GOT3 (cell line): Measurements from ENCODE around the gene POLR1H.
A peak's percentile ranks its signal among the peaks of the same experiment; 100 is the strongest.

Source experiments
- DNase-seq: peaks from one replicate; lab custom pipeline; 2025; ENCODE audit warnings: mixed read lengths; lab: John Stamatoyannopoulos, UW

The POLR1H gene

DNA sequence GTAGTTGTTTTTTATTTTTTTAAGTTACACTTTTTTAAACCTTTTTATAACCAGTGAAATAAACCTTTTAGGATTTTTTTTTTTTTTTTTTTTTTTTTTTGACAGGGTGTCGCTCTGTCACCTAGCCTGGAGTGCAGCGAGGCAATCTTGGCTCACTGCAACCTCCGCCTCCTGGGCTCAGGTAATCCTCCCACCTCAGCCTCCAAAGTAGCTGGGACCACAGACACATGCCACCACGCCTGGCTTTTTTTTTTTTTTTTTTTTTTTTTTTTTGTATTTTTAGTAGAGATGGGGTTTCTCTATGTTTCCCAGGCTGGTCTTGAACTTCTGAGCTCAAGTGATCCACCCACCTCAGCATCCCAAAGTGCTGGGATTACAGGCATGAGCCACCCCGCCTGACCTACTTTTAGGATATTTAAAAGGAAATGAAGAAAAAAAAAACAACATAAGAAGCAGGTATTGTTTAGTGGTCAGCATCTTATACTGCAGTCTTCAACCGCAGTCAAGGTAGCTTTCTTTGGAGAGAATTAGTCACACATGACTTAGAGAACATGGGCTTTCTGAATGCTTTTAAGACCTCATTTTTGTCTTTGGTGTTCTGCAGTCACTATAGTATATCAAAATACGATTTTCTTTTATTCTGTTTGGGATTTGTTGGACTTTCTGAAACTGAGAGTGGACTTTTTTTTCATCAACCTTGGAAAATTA, 1.6 kb downstream of the POLR1H start:
- DNase-seq, result no peak

- no peak for DNase-seq
These were observed 2.2 kb downstream of the POLR1H start for GRCh38 chr6:30063315-30063714.

DNA sequence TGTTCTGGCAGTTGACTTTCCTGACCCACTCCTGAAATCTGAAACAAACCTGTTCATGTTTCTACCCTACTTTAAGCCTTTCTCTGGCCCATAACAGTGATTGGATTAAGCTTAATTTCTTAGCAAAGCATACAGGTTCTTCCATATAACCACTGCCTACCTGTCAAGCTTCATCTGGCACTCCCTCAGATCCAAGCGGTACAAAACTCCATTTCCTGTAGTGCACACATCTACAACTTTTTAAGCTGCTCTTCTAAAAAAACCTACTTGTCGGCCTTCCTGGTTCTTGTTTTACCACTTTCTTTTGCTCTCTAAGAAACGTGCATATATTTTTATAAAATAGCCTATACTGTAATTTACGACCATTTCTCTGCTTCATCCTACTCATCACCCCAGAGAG, 5.0 kb downstream of the POLR1H start:
- no peak for DNase-seq

DNA sequence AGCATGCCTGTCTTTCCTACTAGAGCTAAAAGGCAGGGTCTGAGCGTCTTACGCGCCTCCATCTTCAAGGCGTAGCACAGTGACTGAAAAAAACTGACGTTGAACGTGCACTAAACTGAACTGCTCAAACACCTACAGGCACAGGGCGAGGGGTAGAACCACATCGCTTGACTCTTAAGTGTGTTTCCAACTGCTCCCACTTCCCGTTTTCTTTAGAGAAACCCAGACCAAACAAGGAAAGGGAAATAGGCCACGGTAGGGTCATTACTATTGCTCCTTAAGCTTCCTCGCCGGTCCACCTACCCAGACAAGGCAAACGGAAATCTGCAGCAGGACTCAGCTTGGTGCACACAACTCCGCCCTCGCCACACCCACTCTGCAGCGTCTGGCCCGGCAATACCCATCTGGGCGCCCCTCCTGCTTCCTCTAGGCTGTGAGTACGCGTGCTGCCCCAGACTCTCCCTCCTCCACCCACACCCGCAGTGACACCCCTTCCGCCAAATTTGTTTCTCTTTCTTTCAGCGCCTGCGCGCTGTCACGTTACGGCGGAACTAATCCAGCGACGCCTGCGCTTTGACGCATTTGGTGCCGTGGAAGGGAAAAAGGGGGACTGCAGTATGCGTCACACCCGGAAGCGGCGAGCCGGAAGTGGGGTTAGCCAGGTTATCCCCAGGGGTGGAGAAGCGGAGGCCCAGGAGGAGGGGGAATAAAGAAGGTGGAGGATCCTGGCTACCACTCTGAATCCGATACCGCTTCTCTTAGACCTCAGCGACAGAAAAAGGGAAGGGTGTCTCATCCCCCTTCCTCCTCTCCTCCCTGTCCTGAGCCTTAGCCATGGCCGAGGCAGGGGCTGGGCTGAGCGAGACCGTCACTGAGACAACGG, 5.8 kb downstream of the POLR1H start, which contains the start of gene PPP1R11:
Gene PPP1R11 (plus strand): TSS at position 622 of the 883 bp plus-strand sequence. CDS start 213 bp downstream, at position 835.
- DNase-seq, result peak; percentile 96

GRCh38 chr6:30067460-30068139, 6.5 kb downstream of the POLR1H start:
- no peak for DNase-seq

DNA sequence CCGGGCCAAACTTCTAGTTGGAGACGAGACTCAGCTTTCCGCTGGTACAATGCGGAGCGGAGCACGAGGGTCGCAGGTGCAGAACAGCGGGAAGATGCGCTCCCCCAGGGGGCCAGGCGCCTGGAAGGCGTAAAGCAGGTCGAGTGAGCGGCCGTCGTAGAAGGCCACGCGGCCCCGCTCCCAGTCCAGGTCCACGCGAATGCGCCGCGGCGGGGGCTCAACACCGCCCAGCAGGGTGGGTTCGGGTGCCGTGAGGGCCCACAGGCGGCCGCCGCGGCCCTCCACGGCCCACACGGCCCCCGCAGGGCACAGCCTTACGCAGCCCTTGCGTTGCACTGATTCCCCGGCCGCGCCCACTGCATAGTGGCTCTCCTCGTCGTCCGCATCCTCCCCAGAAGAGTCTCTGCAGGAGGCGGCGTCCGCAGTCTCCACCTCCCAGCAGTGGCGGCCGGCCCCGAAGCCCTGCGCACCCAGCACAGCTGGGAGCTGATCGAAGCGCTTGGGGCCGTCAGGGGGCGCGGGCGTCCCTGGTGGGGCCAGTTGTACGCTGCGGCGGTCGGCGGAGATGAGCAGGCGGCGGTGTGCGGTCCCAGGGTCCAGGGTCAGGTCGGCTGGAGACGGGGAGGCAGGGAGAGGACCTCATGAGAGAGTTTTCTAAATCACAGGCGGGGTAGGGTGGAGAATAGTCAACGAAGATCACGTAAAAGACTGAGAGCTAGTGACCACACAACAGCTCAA, 10.2 kb downstream of the POLR1H start:
- DNase-seq, result no peak

GRCh38 chr6:30071858-30072257, 10.8 kb downstream of the POLR1H start:
- DNase-seq, result no peak

DNA sequence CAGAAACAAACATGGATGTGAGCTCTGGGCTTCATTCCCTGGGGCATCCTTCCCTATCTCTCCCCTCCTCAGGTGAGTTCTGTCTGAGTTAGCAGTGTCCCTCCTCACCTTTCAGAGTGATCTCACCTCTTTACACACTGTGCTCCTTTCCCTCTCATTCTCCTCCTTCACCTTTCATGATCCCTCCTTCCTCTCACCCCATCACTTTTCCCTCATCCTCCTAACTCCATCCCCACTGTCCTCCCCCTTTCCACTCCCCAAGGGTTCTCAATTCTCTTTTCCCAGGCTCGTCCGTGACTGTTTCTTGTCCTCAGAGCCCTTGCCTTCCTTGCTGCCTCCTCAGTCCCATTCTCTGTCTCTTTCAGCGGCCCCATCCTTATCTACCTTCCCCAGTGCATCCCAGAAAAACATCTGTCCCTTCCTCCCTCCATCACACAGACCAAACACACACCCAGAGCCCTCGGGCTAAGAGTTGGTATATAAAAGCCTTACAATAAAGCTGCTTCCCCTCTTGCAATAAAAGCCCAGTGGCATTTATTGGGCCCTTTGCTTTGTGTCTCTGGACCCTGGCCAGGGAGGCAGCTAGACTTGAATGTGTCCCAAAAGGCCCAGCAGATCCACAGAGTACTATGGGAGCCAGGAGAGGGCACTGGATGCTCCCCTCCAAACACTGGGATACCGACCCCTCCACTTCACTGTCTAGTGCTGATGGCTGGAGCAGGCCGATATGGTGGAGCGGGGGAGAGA, 12.6 kb downstream of the POLR1H start:
- no peak for DNase-seq

GRCh38 chr6:30074331-30075093, 13.4 kb downstream of the POLR1H start:
- DNase-seq, result no peak

DNA sequence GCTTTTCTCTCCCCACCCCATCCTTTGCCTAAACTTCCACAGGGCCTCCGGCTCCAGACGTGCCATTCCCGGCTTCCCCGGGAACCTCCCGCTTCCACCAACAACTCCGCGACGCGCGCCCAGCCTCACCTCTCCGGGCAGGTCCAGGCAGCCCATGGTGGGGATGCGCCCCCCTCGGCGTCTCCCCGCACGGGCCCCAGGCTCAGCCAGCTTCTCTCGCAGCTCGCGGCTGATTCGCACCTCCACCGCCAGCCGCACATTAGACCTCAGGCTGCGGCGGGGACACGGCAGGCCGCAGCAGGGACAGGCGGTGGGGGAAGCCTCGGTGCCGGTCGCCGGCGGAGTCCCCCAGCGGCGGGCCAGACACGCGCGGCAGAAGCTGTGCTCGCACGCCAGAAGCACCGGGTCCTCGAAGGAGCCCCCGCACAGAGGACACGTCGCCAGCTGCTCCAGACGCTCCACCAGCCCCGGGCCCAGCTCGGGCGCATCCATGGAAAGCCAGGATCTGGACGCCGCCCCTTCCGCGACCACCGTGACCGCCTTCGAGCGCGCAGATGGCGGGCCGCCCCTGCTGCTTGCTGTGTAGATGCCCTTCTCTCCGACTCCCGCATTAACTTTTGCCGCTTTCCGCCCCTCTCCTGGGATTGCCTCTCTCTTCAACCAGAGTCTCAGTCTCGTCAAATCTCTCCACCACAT, 14.2 kb downstream of the POLR1H start, which contains the start of gene RNF39:
Gene RNF39 (minus strand): TSS at position 676 of the 696 bp plus-strand sequence. CDS start 184 bp downstream, at position 492.
- DNase-seq, result no peak

GRCh38 chr6:30075790-30076732, 15.0 kb downstream of the POLR1H start:
- no peak for DNase-seq

GRCh38 chr6:30077218-30077617, 16.2 kb downstream of the POLR1H start:
- no peak for DNase-seq

DNA sequence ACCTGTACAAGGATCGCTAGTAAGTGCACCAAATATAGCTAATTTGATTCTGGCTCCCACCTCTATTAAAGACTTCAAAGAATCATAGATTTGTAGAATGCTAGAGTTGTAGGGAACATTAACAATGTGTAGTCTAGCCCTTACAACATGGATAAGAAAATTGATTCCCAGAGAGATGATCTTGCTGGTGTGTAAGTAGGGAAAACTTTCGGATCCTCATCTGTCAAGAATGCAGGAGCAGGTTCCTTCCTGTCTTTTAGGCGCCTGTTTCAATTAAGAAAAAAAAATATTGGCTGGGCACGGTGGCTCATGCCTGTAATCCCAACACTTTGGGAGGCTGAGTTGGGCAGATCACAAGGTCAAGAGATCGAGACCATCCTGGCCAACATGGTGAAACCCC, 26.8 kb downstream of the POLR1H start:
- DNase-seq, result no peak

- DNase-seq, result peak; percentile 24
These were observed 30.7 kb downstream of the POLR1H start for GRCh38 chr6:30091577-30092381.

- DNase-seq, result no peak
These were observed 31.9 kb downstream of the POLR1H start for GRCh38 chr6:30092852-30093543.

- no peak for DNase-seq
These were observed 33.0 kb downstream of the POLR1H start for GRCh38 chr6:30093951-30094661.
